IPS-20b (cell line): ENCODE results near the gene FOXD4.
"Not testable (repeated sequence)": the region's sequence is repeated elsewhere in the genome, so short reads cannot be mapped to it uniquely, and the experiment has no call there.

Source experiments
- H3K27ac ChIP-seq: one replicate; pipeline ENCODE4 v1.5.1; 2013; ENCODE audit warnings: low read length
- H3K27me3 ChIP-seq: 2 replicates; pipeline ENCODE4 v1.6.1; 2013; ENCODE audit warnings: mild to moderate bottlenecking, low read length, inconsistent platforms; ENCODE audit not compliant: insufficient read depth
- H3K36me3 ChIP-seq: 2 replicates; pipeline ENCODE4 v1.6.1; 2013; ENCODE audit warnings: low read depth, mild to moderate bottlenecking, inconsistent platforms, low read length, moderate library complexity; ENCODE audit not compliant: insufficient read depth
- H3K4me1 ChIP-seq: 2 replicates; pipeline ENCODE4 v1.6.1; 2013; ENCODE audit warnings: mild to moderate bottlenecking, control low read depth, inconsistent platforms, low read length, moderate library complexity; ENCODE audit not compliant: insufficient read depth
- H3K4me3 ChIP-seq: 2 replicates; pipeline ENCODE4 v1.5.1; 2013; ENCODE audit warnings: mild to moderate bottlenecking, low read length, inconsistent platforms
- H3K9ac ChIP-seq: 2 replicates; pipeline ENCODE4 v1.6.1; 2013; ENCODE audit warnings: low read depth, mild to moderate bottlenecking, inconsistent platforms, low read length, moderate library complexity
- H3K9me3 ChIP-seq: 2 replicates; pipeline ENCODE4 v1.6.1; 2013; ENCODE audit warnings: mild to moderate bottlenecking, low read depth, low read length, inconsistent platforms; ENCODE audit not compliant: insufficient read depth

FOXD4 gene

GRCh38 chr9:110672-111071 is 7.5 kb downstream of the FOXD4 start:
- H3K36me3 ChIP-seq, H3K9ac ChIP-seq, H3K4me3 ChIP-seq, H3K27ac ChIP-seq, H3K9me3 ChIP-seq, H3K4me1 ChIP-seq: not testable (repeated sequence)
- peaks cover 93% of the 10 kb centered on the region for H3K27me3 ChIP-seq

GRCh38 chr9:109540-109939 is 8.7 kb downstream of the FOXD4 start:
- not testable (repeated sequence) for H3K27ac ChIP-seq, H3K4me3 ChIP-seq, H3K36me3 ChIP-seq, H3K9ac ChIP-seq, H3K9me3 ChIP-seq, H3K4me1 ChIP-seq
- peaks cover 85% of the 10 kb centered on the region for H3K27me3 ChIP-seq

GRCh38 chr9:108742-109495 is 9.3 kb downstream of the FOXD4 start:
- not testable (repeated sequence) for H3K4me3 ChIP-seq, H3K4me1 ChIP-seq, H3K9me3 ChIP-seq, H3K27ac ChIP-seq, H3K36me3 ChIP-seq, H3K9ac ChIP-seq
- peaks cover 79% of the 10 kb centered on the region for H3K27me3 ChIP-seq

GRCh38 chr9:105991-106390 is 12.2 kb downstream of the FOXD4 start:
- H3K27me3 ChIP-seq, result peaks cover 51% of the 10 kb centered on the region
- not testable (repeated sequence) for H3K36me3 ChIP-seq, H3K9ac ChIP-seq, H3K4me1 ChIP-seq, H3K9me3 ChIP-seq, H3K4me3 ChIP-seq, H3K27ac ChIP-seq

- H3K9me3 ChIP-seq, H3K4me1 ChIP-seq, H3K27me3 ChIP-seq: not testable (repeated sequence)
Observed at GRCh38 chr9:100430-100829, 17.8 kb downstream of the FOXD4 start.

GRCh38 chr9:99867-100266 is 18.4 kb downstream of the FOXD4 start:
- not testable (repeated sequence) for H3K4me3 ChIP-seq, H3K36me3 ChIP-seq, H3K4me1 ChIP-seq, H3K27me3 ChIP-seq, H3K9ac ChIP-seq, H3K9me3 ChIP-seq, H3K27ac ChIP-seq

More at GRCh38 chr9:100430-100829, 17.8 kb downstream of the FOXD4 start:
- H3K36me3 ChIP-seq, H3K4me3 ChIP-seq, H3K9ac ChIP-seq, H3K27ac ChIP-seq: not testable (repeated sequence)

GRCh38 chr9:98775-99174 is 19.4 kb downstream of the FOXD4 start:
- H3K4me1 ChIP-seq, H3K4me3 ChIP-seq: not testable (repeated sequence)

GRCh38 chr9:94992-95391 is 23.2 kb downstream of the FOXD4 start:
- not testable (repeated sequence) for H3K27me3 ChIP-seq, H3K9me3 ChIP-seq, H3K4me1 ChIP-seq, H3K36me3 ChIP-seq, H3K4me3 ChIP-seq, H3K27ac ChIP-seq, H3K9ac ChIP-seq

More at GRCh38 chr9:98775-99174, 19.4 kb downstream of the FOXD4 start:
- H3K27me3 ChIP-seq, H3K27ac ChIP-seq, H3K36me3 ChIP-seq, H3K9ac ChIP-seq, H3K9me3 ChIP-seq: not testable (repeated sequence)

- H3K36me3 ChIP-seq, H3K27ac ChIP-seq, H3K27me3 ChIP-seq, H3K9me3 ChIP-seq, H3K9ac ChIP-seq, H3K4me1 ChIP-seq, H3K4me3 ChIP-seq: not testable (repeated sequence)
Observed at GRCh38 chr9:94323-94722, 23.9 kb downstream of the FOXD4 start.

- not testable (repeated sequence) for H3K4me1 ChIP-seq, H3K27ac ChIP-seq, H3K9me3 ChIP-seq, H3K36me3 ChIP-seq, H3K9ac ChIP-seq, H3K27me3 ChIP-seq, H3K4me3 ChIP-seq
Observed at GRCh38 chr9:93909-94308, 24.3 kb downstream of the FOXD4 start.

- H3K36me3 ChIP-seq, H3K9ac ChIP-seq, H3K27ac ChIP-seq, H3K4me1 ChIP-seq, H3K27me3 ChIP-seq, H3K9me3 ChIP-seq, H3K4me3 ChIP-seq: not testable (repeated sequence)
Observed at GRCh38 chr9:90851-91250, 27.4 kb downstream of the FOXD4 start.

GRCh38 chr9:88396-89037 is 29.7 kb downstream of the FOXD4 start:
- not testable (repeated sequence) for H3K4me3 ChIP-seq, H3K36me3 ChIP-seq, H3K9ac ChIP-seq, H3K27ac ChIP-seq, H3K9me3 ChIP-seq, H3K27me3 ChIP-seq, H3K4me1 ChIP-seq
